ENCODE measurements around the gene CTNNA1.

CTNNA1 gene

GRCh38 chr5:138962614-138963370, 209.6 kb downstream of the CTNNA1 start:
- DNase-seq (ENCODE audit: low read depth), result no peak
- H3K4me3 ChIP-seq (ENCODE audit: low read depth, low read length), result no peak overlapping the region
- TF ChIP-seq POLR2A (IDR thresholded peaks at IDR 0.05; ENCODE audit: extremely low read depth, insufficient read length) (no peak), CTCF (IDR thresholded peaks at IDR 0.05; ENCODE audit: low read depth, low read length) (no peak), MYC (IDR thresholded peaks at IDR 0.05; ENCODE audit: low read depth, low read length) (no peak), MAX (IDR thresholded peaks at IDR 0.05; ENCODE audit: low read depth, low read length) (no peak)

GRCh38 chr5:138963763-138964371, 210.6 kb downstream of the CTNNA1 start:
- TF ChIP-seq MYC (IDR thresholded peaks at IDR 0.05; ENCODE audit: low read depth, low read length) (no peak), MAX (IDR thresholded peaks at IDR 0.05; ENCODE audit: low read depth, low read length) (no peak), POLR2A (IDR thresholded peaks at IDR 0.05; ENCODE audit: extremely low read depth, insufficient read length) (no peak), CTCF (IDR thresholded peaks at IDR 0.05; ENCODE audit: low read depth, low read length) (no peak)
- no peak for DNase-seq (ENCODE audit: low read depth)
- H3K4me3 ChIP-seq (ENCODE audit: low read depth, low read length), result no peak overlapping the region

- no peak overlapping the region for H3K4me3 ChIP-seq (ENCODE audit: low read depth, low read length)
- TF ChIP-seq MAX (IDR thresholded peaks at IDR 0.05; ENCODE audit: low read depth, low read length) (no peak), POLR2A (IDR thresholded peaks at IDR 0.05; ENCODE audit: extremely low read depth, insufficient read length) (no peak), MYC (IDR thresholded peaks at IDR 0.05; ENCODE audit: low read depth, low read length) (no peak), CTCF (IDR thresholded peaks at IDR 0.05; ENCODE audit: low read depth, low read length) (no peak)
- no peak for DNase-seq (ENCODE audit: low read depth)
Observed at GRCh38 chr5:138964647-138965201, 211.5 kb downstream of the CTNNA1 start.

- TF ChIP-seq MYC (IDR thresholded peaks at IDR 0.05; ENCODE audit: low read depth, low read length) (no peak), CTCF (IDR thresholded peaks at IDR 0.05; ENCODE audit: low read depth, low read length) (no peak), MAX (IDR thresholded peaks at IDR 0.05; ENCODE audit: low read depth, low read length) (no peak), POLR2A (IDR thresholded peaks at IDR 0.05; ENCODE audit: extremely low read depth, insufficient read length) (no peak)
- H3K4me3 ChIP-seq (ENCODE audit: low read depth, low read length), result no peak overlapping the region
- no peak for DNase-seq (ENCODE audit: low read depth)
Observed at GRCh38 chr5:138965626-138966025, 212.4 kb downstream of the CTNNA1 start.

GRCh38 chr5:138966236-138966985, 213.2 kb downstream of the CTNNA1 start:
- no peak for DNase-seq (ENCODE audit: low read depth)
- TF ChIP-seq CTCF (IDR thresholded peaks at IDR 0.05; ENCODE audit: low read depth, low read length) (no peak), MYC (IDR thresholded peaks at IDR 0.05; ENCODE audit: low read depth, low read length) (no peak), POLR2A (IDR thresholded peaks at IDR 0.05; ENCODE audit: extremely low read depth, insufficient read length) (no peak), MAX (IDR thresholded peaks at IDR 0.05; ENCODE audit: low read depth, low read length) (no peak)
- no peak overlapping the region for H3K4me3 ChIP-seq (ENCODE audit: low read depth, low read length)

All from NB4 (cell line).